ENCODE measurements around the gene NDUFS7.

Gene NDUFS7

DNA sequence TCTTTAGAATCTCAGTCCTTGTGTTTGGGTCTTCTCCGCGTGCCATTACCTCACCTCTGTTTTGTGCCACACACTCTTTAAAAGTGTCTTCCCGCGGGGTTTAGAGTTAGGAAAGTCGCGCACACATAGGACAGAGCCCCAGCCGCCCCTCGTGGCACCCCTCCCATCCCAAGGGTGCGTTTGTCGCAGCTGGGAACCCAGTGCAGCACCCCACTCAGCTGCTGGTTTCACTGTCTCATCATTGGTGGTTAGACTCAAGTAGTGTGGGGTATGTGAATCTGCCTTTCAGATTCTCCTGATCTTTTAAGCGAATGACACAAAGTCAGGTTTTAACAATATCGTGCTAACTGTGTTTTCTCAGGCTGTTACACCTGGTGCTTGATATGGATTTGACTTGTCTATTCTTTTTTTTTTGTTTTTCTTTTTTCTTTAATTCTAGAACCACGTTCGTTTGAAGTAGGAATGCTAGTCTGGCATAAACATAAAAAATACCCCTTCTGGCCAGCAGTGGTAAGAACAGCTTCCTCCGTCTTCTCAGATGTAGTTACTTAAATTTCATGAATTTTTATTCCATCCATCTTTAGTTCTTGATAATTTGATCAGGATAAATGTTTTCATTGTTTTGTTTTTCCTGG lies 19.5 kb upstream of the NDUFS7 start:
- peak in 1 of 2 donors; percentile 24 for DNase-seq (ENCODE audit: low read depth in 2 of 2)

DNA sequence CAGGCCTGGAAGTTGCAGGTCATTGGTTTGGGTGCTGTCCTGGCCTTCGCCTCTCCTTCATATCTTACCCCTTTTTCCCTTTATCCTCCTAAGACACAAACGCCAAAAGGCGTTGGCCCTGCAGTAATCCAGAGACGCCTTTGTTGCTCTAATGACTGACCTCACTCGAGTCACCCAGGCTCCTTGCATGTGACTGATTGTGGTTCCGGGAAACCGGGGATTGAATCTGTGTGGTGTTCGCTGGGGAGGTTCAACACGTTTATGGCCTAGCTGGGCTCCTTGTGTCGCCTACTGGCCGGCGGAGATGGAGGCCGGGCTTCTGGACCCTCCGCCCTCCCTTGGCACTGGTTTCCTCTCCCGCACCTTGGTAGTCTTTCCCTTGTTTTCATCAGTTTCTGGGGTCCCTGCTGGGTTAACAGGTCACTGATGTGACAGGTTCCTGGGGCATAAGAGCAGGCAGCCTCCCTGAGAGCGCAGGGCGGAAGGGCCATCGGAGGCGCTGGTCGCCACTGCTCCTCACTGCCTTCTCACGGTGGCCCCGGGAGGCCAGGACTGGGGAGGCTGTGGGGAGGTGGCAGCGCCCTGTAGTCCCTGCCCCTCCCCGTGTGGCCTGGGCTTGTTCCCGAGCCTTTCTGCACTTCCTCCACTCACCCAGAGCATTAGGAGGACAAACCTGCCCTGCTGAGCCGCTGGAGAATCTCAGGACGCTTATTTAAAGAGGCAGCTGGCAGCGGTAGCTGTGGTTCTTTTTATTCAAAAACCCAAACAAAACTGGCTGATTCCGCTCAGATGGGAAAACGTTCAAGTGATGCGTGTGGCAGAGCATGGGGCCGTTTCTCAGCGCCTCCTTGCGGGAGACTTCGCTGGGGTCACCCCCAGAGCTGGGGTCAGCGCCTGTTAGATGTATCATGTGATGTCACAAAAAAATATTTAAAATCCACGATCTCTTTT lies 18.1 kb upstream of the NDUFS7 start:
- DNase-seq (ENCODE audit: low read depth in 2 of 2) = no peak

DNA sequence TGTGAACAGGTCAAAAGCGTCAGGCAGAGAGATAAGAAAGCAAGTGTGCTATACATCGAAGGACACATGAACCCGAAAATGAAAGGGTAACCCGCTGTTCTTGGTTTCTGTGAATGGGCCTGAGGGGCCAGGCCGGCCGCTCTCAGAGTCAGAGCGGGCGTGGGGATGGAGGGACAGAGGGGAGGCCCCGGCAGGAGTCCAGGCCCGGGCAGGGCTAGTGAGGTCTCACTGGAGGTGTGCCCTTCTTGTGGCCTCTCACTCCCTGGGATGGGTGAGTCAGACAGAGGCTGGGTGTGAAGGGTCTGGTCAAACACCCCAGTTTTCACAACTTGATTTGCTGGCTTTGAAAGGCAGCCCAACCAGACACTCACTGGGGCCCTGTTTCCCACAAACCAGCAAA lies 17.4 kb upstream of the NDUFS7 start:
- no peak for DNase-seq (ENCODE audit: low read depth in 2 of 2)

DNA sequence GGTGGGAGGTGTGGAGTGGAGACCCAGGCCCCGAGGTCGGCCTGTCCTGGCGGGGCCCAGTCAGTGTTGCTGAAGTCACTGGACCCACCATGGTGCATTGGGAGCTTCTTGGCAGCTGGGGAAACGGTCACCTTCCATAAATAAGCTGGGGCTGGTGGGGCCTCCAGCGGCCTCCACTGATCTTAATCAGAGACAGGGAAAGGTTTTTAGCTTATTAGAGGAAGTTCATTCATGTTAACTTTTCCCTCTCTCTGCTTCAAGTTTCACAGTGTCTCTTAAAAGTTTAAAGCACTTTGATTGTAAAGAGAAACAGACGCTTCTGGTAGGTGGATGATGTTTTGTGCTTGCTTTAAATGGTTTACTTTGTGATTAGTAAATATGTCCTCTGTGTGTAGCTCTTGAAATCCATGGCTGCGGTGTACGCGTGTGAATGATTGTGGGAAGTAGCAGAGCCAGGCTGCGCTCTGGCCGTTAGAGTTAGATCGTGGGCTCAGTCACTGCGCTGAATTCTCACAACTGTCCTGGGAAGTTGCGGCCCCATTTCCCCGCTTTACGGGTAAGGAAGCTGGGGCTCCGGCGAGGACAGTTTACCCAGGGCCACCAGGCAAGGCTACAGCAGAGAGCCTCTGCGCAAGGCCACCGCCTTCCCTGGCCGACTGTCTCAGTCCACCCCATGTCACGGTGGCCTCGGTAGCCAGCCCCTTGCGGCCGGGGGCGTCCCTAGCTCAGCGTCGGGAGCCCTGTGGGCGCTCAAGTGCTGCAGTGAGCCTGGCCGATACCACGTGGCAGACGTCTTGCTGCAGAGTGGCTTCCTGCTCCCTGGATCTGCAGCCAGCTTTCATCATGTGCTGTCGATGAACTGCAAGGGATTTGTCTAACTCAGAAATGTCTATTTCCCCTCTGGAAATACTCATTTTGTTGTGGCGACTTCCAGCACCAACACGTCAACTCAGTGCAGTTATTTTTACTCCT lies 16.5 kb upstream of the NDUFS7 start:
- DNase-seq (ENCODE audit: low read depth in 2 of 2) = no peak

DNA sequence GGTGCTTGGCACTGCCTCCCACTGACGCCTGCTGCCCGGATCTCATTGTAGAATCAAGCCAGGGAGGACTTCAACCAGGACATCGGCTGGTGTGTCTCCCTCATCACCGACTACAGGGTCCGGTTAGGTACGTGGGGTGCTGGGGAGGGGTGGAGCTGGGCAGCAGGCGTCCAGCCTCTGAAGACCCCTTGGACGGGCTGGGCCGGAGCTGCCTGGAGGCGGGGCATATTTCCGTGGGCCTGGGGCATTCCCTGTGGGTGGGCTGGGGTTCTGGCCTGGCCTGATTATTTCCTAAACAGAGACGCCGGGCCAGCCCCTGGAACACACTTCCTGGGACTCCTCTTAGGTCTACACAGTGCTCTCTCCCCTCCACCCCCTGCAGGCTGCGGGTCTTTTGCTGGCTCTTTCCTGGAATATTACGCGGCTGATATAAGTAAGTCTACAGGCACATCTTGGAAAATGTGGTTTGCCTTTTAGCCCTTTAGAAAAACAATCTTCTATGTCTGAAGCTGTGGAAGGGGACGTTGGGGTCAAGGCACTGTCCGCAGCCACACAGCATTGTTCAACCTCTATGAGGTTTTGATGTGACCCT lies 14.4 kb upstream of the NDUFS7 start:
- DNase-seq (ENCODE audit: low read depth in 2 of 2) = no peak

DNA sequence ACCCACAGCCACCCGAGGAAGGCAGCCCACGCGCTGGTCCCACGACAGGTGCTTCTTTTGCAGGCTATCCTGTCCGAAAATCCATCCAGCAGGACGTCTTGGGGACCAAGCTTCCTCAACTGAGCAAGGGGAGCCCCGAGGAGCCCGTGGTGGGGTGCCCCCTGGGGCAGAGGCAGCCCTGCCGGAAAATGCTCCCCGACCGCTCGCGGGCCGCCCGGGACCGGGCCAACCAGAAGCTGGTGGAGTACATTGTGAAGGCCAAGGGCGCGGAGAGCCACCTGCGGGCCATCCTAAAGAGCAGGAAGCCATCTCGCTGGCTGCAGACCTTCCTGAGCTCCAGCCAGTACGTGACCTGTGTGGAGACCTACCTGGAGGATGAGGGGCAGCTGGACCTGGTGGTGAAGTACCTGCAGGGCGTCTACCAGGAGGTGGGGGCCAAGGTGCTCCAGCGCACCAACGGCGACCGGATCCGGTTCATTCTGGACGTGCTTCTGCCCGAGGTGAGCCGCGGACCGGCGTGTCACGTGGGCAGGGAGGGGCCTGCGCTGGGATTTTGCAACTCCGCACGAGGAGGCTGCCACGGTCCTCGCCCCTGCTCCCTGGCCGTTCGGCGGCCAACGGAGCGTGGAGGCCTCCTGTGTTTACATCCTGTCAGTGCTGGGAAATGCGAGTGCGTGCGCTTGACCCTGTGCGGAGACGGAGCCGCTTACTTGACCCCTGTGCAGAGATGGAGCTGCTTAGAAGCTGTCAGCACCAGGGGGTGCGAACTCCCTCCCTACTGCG lies 12.9 kb upstream of the NDUFS7 start:
- no peak for DNase-seq (ENCODE audit: low read depth in 2 of 2)

DNA sequence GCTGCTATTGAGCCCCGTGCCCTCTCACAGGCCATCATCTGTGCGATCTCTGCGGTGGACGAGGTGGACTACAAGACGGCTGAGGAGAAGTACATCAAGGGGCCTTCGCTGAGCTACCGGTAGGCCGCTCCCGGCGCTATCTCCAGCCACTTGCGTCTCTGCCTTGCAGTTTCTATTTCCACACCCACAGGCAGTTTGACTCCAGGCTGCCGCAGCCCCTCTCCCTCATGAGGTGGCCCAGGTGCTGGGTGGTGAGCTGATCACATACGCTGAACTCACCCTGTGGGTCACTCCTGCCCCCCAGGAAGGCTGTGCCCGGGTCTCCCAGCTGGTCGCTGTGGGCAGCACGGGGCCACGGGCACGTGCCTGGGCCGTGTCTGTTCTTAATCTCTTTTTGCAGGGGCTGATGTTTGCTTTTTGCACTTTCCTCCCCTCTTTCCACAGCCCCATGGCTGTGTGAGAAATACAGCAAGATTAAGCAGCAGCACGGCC lies 10.6 kb upstream of the NDUFS7 start:
- DNase-seq (ENCODE audit: low read depth in 2 of 2) = no peak

DNA sequence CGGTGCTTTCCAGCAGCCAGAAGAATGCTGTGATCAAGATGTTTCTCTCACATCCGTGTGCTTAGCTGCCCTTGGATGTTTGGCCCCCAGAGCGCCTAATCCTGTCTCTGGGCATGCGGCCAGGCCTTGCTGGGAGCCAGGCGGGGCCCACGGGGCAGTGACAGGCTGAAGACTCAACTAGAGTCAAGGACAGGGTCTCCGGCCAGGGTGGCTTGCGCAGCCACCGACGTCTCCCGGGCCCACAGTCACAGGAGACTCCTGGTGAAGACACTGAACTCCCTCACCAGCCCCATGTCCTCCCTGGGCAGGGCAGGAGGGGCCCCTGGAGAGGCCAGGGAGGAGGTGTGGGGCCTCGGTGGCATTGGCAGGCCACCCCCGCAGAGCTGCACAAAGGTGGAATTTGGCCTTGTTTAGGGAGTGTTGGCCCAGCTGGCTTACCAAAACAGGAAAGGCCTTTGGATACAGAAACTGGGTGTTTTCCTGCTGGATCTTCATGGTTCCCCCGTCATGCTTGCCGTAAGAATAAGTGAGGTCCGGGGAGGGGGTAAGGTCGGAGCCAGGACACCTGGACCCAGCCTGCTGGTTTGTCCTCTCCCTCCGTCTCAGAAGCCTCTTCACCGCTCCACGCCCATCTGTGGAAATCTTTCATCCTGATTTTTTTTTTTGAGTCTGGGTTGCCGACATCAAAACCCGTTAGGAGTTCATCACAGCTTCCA lies 10.0 kb upstream of the NDUFS7 start:
- no peak for DNase-seq (ENCODE audit: low read depth in 2 of 2)

DNA sequence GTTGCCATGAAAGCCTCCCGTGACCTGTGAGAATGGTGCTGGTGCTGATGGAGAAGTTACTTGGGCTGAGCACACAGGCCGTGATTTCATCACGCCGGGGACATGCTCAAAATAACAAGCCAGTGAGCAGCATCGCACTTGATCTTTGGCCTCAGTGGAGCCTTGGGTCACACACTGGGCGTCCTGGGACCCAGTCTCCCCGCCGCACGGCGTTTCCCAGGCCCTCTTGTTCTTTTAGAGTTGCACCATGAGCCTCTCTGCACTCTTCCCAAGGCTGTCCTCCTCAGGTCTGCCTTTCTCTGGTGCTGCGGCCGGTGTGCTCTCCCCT lies 9.5 kb upstream of the NDUFS7 start:
- no peak for DNase-seq (ENCODE audit: low read depth in 2 of 2)

DNA sequence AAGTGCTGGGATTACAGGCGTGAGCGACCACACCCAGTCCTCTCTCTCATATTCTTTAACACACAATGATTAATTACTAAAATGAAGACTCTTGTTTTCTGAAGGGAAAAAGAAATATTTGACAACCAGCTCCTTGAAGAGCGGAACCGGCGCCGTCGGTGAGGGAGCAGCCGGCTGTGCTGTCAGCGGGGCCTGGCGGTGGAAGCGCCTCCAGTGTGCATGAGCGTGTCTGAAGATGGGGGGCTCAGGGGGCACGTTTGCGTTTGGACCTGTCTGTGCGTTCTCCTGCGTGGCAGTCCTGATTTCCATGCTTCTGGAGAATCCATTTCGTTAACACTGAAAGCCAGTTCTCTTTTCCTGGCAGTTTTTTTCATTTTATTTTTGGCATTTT lies 7.3 kb upstream of the NDUFS7 start:
- no peak for DNase-seq (ENCODE audit: low read depth in 2 of 2)

DNA sequence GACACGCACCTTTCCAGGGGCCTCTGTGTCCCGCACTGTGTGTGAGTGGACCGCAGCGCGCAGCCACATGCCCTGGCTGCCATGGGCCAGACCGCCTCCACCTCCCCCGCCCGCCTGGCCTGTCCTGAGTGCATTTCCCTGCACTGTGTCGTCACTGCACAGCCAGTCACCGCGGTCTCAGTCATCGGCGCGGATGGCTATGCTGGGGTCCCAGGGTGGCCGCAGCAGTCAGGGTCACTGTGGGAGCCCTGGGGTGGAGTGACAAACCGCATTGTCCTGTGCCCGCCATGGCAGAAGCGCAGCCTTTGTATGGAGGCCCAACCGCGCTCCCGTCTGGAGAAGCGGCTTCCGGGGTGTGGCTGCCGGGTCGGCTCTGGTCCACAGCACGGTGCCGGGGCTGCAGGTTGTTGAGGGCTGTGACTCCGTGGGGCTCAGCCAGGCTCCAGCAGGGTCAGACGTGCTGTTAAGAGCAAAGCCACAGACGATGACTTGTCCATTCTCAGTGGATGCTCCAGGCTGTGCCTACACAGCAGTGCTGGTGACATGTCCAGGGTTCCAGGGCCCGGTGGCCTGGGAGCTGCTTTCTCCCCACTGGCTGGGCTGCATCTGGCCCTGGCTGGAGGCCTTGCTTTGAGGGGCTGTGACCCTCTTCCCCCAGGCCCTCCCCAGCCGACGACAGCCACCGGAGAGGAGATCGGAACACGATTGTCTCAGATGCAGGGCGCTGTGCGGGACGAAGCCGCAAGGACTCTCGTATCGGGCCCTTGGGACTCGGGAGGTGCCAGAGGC lies 6.3 kb upstream of the NDUFS7 start:
- DNase-seq (ENCODE audit: low read depth in 2 of 2) = no peak

DNA sequence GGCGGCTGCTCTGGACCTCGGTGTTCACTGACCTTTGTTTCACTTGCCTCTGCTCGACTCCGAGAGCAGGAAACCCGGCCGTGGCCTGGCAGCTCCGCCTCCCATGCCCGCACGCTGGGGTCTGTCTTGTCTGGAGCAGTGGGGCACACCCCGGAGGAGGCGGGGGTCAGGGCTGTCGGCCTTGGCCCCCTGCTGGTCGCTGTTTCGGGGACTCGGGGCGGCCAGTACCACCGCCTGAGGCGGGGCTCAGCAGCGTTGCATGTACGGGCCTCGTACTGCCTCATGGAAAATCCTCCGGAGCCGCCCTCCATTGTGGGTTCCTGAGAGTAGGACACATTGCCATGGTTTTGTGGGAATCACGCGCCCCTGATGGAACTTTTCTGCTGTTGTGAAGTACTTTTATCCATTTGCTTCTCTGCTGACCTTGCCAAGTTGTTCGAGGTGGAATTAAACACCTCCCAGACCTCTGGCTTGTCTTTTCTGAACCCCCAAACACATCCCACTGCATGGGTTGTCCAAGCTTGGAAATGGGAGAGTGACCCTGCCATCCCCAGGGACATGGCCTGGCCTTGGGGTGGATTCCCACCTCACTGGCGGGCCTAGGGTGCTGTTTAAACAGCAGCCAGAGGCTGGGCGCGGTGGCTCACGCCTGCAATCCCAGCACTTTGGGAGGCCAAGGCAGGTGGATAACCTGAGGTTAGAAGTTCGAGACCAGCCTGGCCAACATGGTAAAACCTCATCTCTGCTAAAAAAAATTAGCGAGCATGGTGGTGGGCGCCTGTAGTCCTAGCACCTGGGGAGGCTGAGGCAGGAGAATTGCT lies 5.5 kb upstream of the NDUFS7 start:
- DNase-seq (ENCODE audit: low read depth in 2 of 2) = no peak

DNA sequence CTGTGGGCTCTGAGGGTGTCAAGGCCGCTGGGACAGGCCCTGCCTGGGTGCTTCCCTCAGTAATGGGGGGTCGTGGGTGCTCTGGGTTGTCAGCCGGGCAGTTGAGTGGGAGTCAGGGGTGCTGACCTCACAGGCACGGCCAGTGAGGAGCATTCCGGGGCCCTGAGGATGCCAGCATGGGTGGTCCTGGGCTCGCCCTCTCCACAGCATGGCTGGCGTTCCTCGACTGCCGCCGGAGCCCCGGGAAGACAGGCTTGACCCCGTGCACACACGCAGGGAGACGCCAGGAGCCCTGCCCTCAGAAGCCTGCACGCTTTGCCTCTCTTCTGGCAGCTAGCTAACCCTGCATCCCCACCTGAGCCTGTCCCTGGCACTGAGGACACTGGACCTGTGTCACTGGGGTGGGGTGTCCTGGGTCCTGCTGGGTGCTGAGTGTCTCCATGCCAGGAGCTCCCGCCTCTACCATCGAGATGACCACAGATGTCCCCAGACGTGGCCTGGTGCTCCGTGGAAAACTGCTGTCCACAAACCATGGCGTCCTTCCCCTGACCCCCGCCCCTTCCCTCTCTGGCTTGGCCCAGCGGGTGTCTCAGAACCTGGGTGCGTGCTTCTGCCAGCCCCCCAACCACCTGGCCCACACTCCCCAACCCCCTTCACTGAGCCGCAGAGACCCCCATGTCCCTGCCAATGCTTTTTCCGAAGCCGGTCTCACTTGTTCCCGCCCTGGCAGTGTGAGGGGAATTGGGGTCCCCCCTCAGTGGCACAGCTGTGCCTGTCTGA lies 4.4 kb upstream of the NDUFS7 start:
- DNase-seq (ENCODE audit: low read depth in 2 of 2) = no peak

DNA sequence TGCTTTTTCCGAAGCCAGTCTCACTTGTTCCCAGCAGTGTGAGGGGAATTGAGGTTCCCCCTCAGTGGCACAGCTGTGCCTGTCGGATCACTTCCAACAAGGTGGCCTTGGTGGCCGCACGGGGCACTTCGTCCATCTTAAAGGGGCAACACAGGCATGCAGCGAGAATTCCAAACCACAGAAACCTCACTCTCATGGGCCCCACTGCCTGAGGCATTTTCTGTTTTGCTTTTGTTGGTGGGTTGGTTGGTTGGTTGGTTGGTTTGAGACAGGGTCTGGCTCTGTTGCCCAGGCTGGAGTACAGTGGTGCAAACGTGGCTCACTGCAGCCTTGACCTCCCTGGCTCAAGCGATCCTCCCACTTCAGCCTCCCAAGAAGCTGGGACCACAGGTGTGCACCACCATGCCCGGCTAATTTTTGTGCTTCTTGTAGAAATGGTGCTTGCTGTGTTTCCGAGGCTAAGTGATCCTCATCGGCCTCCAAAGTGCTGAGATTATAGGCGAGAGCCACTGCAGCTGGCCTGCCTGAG lies 3.7 kb upstream of the NDUFS7 start:
- no peak for DNase-seq (ENCODE audit: low read depth in 2 of 2)

DNA sequence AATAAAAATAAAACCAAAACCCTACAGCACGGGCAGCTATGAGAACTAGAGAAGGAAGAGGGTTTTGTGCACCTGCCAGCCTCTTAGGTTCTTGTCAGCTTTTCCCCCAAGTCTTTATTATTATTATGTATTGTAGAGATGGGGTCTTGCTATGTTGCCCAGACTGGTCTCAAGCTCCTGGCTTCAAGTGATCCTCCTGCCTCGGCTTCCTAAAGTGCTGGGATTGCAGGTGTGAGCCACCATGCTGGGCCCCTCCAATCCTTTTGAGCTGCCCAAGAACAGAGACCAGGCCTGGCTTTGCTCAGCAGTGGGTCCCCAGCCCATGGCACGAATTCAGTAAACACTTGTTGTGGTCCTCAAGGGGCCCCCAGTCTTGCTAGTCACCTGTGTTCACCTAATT lies 1.5 kb upstream of the NDUFS7 start:
- DNase-seq (ENCODE audit: low read depth in 2 of 2) = no peak

DNA sequence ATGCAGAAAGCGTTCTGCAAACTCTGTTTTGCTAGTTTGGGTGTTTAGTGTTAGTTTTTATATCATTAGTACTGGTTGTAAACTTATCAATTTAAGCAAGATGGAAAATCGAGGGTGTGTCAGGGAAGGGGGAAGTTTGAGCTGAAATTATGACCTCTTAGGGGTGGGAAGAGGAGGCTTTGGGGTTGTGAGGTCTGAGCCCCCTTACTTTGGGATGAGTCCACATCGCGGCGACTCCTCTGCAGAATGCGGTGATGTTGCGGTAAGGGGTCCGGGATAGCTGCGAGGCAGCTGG lies 743 bp upstream of the NDUFS7 start:
- DNase-seq (ENCODE audit: low read depth in 2 of 2) = no peak

DNA sequence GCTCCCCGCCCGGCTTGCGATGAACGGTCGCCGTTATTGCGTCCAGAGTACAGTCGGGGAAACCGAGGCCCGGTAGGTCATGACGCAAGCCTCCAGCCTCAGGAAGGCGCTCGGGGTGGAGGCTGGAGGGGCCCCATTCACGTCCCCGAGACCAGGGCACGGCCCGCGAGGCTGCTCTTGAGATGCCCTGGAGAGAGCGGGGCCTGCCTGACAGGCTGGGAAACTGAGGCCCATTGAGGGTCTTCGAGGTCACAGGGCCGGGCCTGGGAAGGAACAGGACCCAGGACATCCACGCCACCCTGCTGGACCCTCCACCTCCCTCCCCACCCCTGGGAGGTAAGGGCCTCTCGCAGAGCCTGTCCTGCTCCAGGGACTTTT lies 367 bp downstream of the NDUFS7 start:
- no peak for DNase-seq (ENCODE audit: low read depth in 2 of 2)
